HCT116 (cell line): Measurements from ENCODE around the gene STKLD1. TPM values are rescaled to one million over a fixed set of nuclear protein-coding genes. Genes with fewer than 3 reads are reported as not detected.

Experiments used
- ATAC-seq: fragments of 200-7000 bp; cut with Tn5 transposase; 2 replicates; pipeline ENCODE4 v1.9.1; 2020; ENCODE audit warnings: mild to moderate bottlenecking, moderate library complexity
- BruUV-seq: library from RNA; stranded (reverse); fragments of 400-500 nt; replicated peaks from 2 replicates; lab custom pipeline; 2021; lab: Mats Ljungman, UMichigan
- CTCF ChIA-PET: fragments of 300-600 bp; sonication (Branson Sonifier 250); formaldehyde crosslinking; loops from one replicate; lab custom pipeline; 2021; ENCODE audit warnings: antibody characterized with exemption; lab: Charles Lee
- POLR2A ChIA-PET: fragments of 300-600, 350-600 bp; sonication (Branson Sonifier 250); formaldehyde crosslinking; loops from one replicate; lab custom pipeline; 2021; ENCODE audit warnings: antibody characterized with exemption; lab: Charles Lee
- RAD21 ChIA-PET, 2 experiments: fragments of 300-600 bp; sonication (Branson Sonifier 250); formaldehyde crosslinking; loops; one replicate each; lab custom pipeline; 2023; ENCODE audit warnings: low total read pairs in 2 of 2; ENCODE audit not compliant: uncharacterized antibody in 2 of 2, unreplicated experiment in 2 of 2, low non-redundant PET in 1 of 2; lab: Charles Lee
- DNase-seq: peaks from one replicate; pipeline ENCODE4 v3.0.0-alpha.2; 2010; ENCODE audit warnings: low read depth, low spot score
- H2AFZ ChIP-seq: fragments of 200-600 bp; shearing (Covaris generic), sonication (generic); 2 replicates; pipeline ENCODE4 v1.6.1; 2017; ENCODE audit warnings: low read depth, mixed run types, mixed read lengths, antibody characterized with exemption, low read length; ENCODE audit not compliant: poor library complexity, severe bottlenecking
- H3K27ac ChIP-seq: 2 replicates; pipeline ENCODE4 v1.5.1; 2012; ENCODE audit warnings: low read depth, low read length
- H3K27me3 ChIP-seq: fragments of 200-600 bp; sonication (generic); 2 replicates; pipeline ENCODE4 v1.6.1; 2016; ENCODE audit warnings: mixed run types, low read length, mixed read lengths; ENCODE audit not compliant: insufficient read depth
- H3K36me3 ChIP-seq, 2 experiments: fragments of 200-500 bp in 1 of 2; fragments of 200-600 bp in 1 of 2; sonication (Bioruptor generic) in 1 of 2; sonication (generic) in 1 of 2; 2 replicates each; pipeline versions ENCODE4 v1.5.1 to v1.6.1; 2014 to 2016; ENCODE audit warnings: low read length in 2 of 2, inconsistent platforms in 1 of 2, mixed read lengths in 1 of 2, mixed run types in 1 of 2; ENCODE audit not compliant: insufficient read depth in 2 of 2, control insufficient read depth in 1 of 2
- H3K4me1 ChIP-seq, 2 experiments: fragments of 200-600 bp in 1 of 2; sonication (generic) in 1 of 2; 2 replicates each; pipeline versions ENCODE4 v1.5.1 to v1.6.1; 2012 to 2017; ENCODE audit warnings: low read length in 2 of 2, inconsistent platforms in 1 of 2, mild to moderate bottlenecking in 1 of 2, mixed read lengths in 1 of 2, mixed run types in 1 of 2, moderate library complexity in 1 of 2; ENCODE audit not compliant: insufficient read depth in 2 of 2, control insufficient read depth in 1 of 2
- H3K4me2 ChIP-seq: fragments of 200-600 bp; sonication (generic); 2 replicates; pipeline ENCODE4 v1.6.1; 2017; ENCODE audit warnings: mixed run types, low read length, mixed read lengths
- H3K4me3 ChIP-seq, 2 experiments: fragments of 200-600 bp in 1 of 2; sonication (generic) in 1 of 2; replicated peaks in 1 of 2; 2 replicates each; pipeline ENCODE4 v1.5.1; 2011 to 2016; ENCODE audit warnings: low read length in 2 of 2, control low read depth in 1 of 2, low read depth in 1 of 2, mild to moderate bottlenecking in 1 of 2, mixed read lengths in 1 of 2, mixed run types in 1 of 2
- H3K79me2 ChIP-seq: fragments of 200-600 bp; sonication (generic); 2 replicates; pipeline ENCODE4 v1.6.1; 2017; ENCODE audit warnings: mild to moderate bottlenecking, mixed run types, low read length, moderate library complexity, mixed read lengths; ENCODE audit not compliant: insufficient read depth
- H3K9ac ChIP-seq: fragments of 200-600 bp; sonication (generic); 2 replicates; pipeline ENCODE4 v1.6.1; 2016; ENCODE audit warnings: low read length, mixed read lengths
- H3K9me2 ChIP-seq: fragments of 200-600 bp; sonication (generic), shearing (Covaris generic); 2 replicates; pipeline ENCODE4 v1.6.1; 2017; ENCODE audit warnings: mixed run types, mild to moderate bottlenecking, moderate library complexity; ENCODE audit not compliant: insufficient read depth
- H3K9me3 ChIP-seq, 2 experiments: fragments of 200-500 bp in 1 of 2; fragments of 200-600 bp in 1 of 2; sonication (Bioruptor generic) in 1 of 2; sonication (generic) in 1 of 2; 2 replicates each; pipeline ENCODE4 v1.6.1; 2014 to 2017; ENCODE audit warnings: low read length in 2 of 2, mixed read lengths in 2 of 2, inconsistent platforms in 1 of 2, low read depth in 1 of 2, mild to moderate bottlenecking in 1 of 2, mixed run types in 1 of 2, moderate library complexity in 1 of 2; ENCODE audit not compliant: control insufficient read depth in 1 of 2, insufficient read depth in 1 of 2
- H4K20me1 ChIP-seq: fragments of 200-600 bp; sonication (generic), shearing (Covaris generic); 2 replicates; pipeline ENCODE4 v1.6.1; 2017; ENCODE audit warnings: mixed run types, mild to moderate bottlenecking, moderate library complexity; ENCODE audit not compliant: insufficient read depth
- CEBPB ChIP-seq: IDR thresholded peaks from 2 replicates; pipeline ENCODE4 v1.6.1; 2012; ENCODE audit warnings: low read depth
- ELF1 ChIP-seq: IDR thresholded peaks from 2 replicates; pipeline ENCODE4 v1.6.1; 2012; ENCODE audit warnings: low read depth, borderline replicate concordance
- EZH2 ChIP-seq: fragments of 200-600 bp; sonication (generic); IDR thresholded peaks from 2 replicates; pipeline ENCODE4 v1.6.1; 2017; ENCODE audit warnings: antibody characterized with exemption, mixed run types
- FOSL1 ChIP-seq: IDR thresholded peaks from 2 replicates; pipeline ENCODE4 v1.6.1; 2012; ENCODE audit warnings: low read depth
- JUND ChIP-seq: IDR thresholded peaks from 2 replicates; pipeline ENCODE4 v1.6.1; 2012
- MAX ChIP-seq: IDR thresholded peaks from 2 replicates; pipeline ENCODE4 v1.6.1; 2012
- POLR2A ChIP-seq: IDR thresholded peaks from 2 replicates; pipeline ENCODE4 v1.7.0; 2011; ENCODE audit warnings: borderline replicate concordance; ENCODE audit not compliant: insufficient read depth, insufficient read length; ENCODE audit errors: extremely low read depth
- POLR2AphosphoS5 ChIP-seq: IDR thresholded peaks from 2 replicates; pipeline ENCODE4 v1.6.1; 2011; ENCODE audit warnings: mild to moderate bottlenecking, low read depth, low read length, moderate library complexity
- RAD21 ChIP-seq: IDR thresholded peaks from 2 replicates; pipeline ENCODE4 v1.6.1; 2012; ENCODE audit warnings: low read depth, mild to moderate bottlenecking
- SP1 ChIP-seq: IDR thresholded peaks from 2 replicates; pipeline ENCODE4 v1.6.1; 2012; ENCODE audit warnings: low read depth
- SRF ChIP-seq: IDR thresholded peaks from 2 replicates; pipeline ENCODE4 v1.6.1; 2012; ENCODE audit warnings: low read depth
- TCF7L2 ChIP-seq: IDR thresholded peaks from 2 replicates; pipeline ENCODE4 v1.7.0; 2011; ENCODE audit warnings: borderline replicate concordance, inconsistent platforms; ENCODE audit not compliant: insufficient read depth, insufficient read length; ENCODE audit errors: extremely low read depth
- ZNF274 ChIP-seq: fragments of 200-500 bp; sonication (Bioruptor generic); IDR thresholded peaks from 2 replicates; pipeline ENCODE4 v1.6.1; 2014; ENCODE audit warnings: mild to moderate bottlenecking, low read depth, low read length, inconsistent platforms
- intact Hi-C: fragments of 100-400 bp; cut with micrococcal nuclease; formaldehyde crosslinking; loops from 2 replicates; pipeline ENCODE4 v1.10.0; 2022
- total RNA-seq: library from RNA; stranded (reverse); gene quantifications from one replicate; pipeline ENCODE4 v1.2.1, GENCODE V29; 2021; ENCODE audit not compliant: unreplicated experiment

STKLD1 gene
- total RNA-seq, 1 experiment from 2014 or later: 0.37 TPM

- Histone ChIP-seq H3K9ac (no peak overlapping the region), H2AFZ (no peak overlapping the region), H3K4me1 (no peaks in the 10 kb centered on the region), H3K9me3 (no peaks in the 10 kb centered on the region), H3K9me2 (no peaks in the 10 kb centered on the region), H3K79me2 (no peaks in the 10 kb centered on the region), H3K27me3 (no peaks in the 10 kb centered on the region), H3K27ac (no peak overlapping the region), H3K36me3 (no peaks in the 10 kb centered on the region), H3K4me3 (no peak overlapping the region), H4K20me1 (no peaks in the 10 kb centered on the region), H3K4me2 (no peak overlapping the region)
- ChIA-PET POLR2A (interaction anchor here (0.6 kb wide), 1 partner anchor 23 kb away, joined by 3 read pairs; the partner anchor contains the start of gene CACFD1), CTCF (no interaction called here), RAD21 (no interaction called here)
- ATAC-seq (no peak), DNase-seq (no peak)
- no peak for TF ChIP-seq CEBPB
- TF ChIP-seq RAD21: no peak
- no peak for TF ChIP-seq POLR2A
- TF ChIP-seq POLR2AphosphoS5: no peak
- no peak for TF ChIP-seq MAX
- intact Hi-C loops: no loop called here
- BruUV-seq: no TSS peak
These were observed 60.5 kb downstream of the STKLD1 start for GRCh38 chr9:133436681-133437080.

- intact Hi-C loops: no loop called here
- Histone ChIP-seq H3K4me1 (no peaks in the 10 kb centered on the region), H3K27ac (no peak overlapping the region), H3K4me2 (no peak overlapping the region), H3K27me3 (no peaks in the 10 kb centered on the region), H2AFZ (no peak overlapping the region), H3K9ac (no peak overlapping the region)
- TF ChIP-seq SRF (no peak), RAD21 (no peak), ZNF274 (no peak), TCF7L2 (no peak), ELF1 (no peak), FOSL1 (no peak), POLR2AphosphoS5 (no peak), JUND (no peak), SP1 (no peak), EZH2 (no peak)
- TF ChIP-seq, all 23 proteins: peak for 0
- CTCF ChIA-PET: no interaction called here
- Histone ChIP-seq H3K9me2 (no peaks in the 10 kb centered on the region), H4K20me1 (no peaks in the 10 kb centered on the region), H3K4me3 (no peak overlapping the region), H3K36me3 (no peaks in the 10 kb centered on the region), H3K9me3 (no peaks in the 10 kb centered on the region), H3K79me2 (no peaks in the 10 kb centered on the region)
- BruUV-seq: no TSS peak
- no peak for DNase-seq
- ATAC-seq: no peak
- POLR2A ChIA-PET: no interaction called here
- RAD21 ChIA-PET: no interaction called here
These were observed 61.8 kb downstream of the STKLD1 start for GRCh38 chr9:133437753-133438531.
